ENCODE measurements around the gene WFS1. TPM values are rescaled to one million over a fixed set of nuclear protein-coding genes. Genes with fewer than 3 reads are reported as not detected.

Gene WFS1
- total RNA-seq, 1 donor from 2014 or later: 14.0 TPM

DNA sequence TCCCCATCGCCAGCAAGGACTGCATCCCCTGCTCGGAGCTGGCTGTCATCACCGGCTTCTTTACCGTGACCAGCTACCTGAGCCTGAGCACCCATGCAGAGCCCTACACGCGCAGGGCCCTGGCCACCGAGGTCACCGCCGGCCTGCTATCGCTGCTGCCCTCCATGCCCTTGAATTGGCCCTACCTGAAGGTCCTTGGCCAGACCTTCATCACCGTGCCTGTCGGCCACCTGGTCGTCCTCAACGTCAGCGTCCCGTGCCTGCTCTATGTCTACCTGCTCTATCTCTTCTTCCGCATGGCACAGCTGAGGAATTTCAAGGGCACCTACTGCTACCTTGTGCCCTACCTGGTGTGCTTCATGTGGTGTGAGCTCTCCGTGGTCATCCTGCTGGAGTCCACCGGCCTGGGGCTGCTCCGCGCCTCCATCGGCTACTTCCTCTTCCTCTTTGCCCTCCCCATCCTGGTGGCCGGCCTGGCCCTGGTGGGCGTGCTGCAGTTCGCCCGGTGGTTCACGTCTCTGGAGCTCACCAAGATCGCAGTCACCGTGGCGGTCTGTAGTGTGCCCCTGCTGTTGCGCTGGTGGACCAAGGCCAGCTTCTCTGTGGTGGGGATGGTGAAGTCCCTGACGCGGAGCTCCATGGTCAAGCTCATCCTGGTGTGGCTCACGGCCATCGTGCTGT is 31.5 kb downstream of the WFS1 start:
- DNase-seq: no peak

DNA sequence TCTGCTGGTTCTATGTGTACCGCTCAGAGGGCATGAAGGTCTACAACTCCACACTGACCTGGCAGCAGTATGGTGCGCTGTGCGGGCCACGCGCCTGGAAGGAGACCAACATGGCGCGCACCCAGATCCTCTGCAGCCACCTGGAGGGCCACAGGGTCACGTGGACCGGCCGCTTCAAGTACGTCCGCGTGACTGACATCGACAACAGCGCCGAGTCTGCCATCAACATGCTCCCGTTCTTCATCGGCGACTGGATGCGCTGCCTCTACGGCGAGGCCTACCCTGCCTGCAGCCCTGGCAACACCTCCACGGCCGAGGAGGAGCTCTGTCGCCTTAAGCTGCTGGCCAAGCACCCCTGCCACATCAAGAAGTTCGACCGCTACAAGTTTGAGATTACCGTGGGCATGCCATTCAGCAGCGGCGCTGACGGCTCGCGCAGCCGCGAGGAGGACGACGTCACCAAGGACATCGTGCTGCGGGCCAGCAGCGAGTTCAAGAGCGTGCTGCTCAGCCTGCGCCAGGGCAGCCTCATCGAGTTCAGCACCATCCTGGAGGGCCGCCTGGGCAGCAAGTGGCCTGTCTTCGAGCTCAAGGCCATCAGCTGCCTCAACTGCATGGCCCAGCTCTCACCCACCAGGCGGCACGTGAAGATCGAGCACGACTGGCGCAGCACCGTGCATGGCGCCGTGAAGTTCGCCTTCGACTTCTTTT is 32.2 kb downstream of the WFS1 start:
- no peak for DNase-seq

DNA sequence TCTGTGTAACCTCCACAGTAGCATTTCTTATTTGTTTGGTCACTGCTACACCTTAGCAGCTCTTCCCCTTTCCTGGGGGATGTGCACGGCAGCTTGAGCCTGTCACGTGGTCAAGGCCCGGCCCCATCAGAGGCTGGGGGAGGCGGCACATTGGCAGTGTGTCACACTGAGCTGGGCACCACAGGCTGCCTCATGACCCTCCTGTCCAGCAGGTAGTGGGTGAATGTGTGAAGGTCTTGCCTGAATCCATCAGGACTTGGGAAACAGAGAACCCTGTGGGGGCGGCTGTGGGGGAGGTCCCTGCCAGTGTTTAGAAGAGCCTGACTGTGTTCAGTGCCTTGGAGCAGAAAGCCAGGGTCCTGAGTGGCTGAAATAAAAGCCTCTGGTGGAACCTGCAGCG is 33.2 kb downstream of the WFS1 start:
- no peak for DNase-seq

DNA sequence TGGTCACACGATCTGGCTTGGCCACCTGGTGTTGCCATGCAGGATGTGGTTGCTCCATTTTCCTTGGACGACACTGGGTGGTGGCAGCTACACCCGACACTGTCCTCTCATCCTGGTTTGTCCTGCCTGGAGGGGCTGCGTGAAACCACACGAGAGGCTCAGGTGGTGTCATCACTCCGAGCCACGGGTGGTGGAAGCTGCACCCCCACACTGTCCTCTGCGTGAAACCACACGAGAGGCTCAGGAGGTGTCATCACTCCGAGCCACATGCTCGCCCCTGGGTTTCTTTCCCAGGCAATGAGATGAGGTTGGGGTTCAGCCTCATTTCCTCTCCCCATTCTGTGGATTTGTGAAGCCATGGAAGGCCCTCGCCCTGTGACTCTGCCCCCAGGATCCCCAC is 34.3 kb downstream of the WFS1 start:
- no peak for DNase-seq

DNA sequence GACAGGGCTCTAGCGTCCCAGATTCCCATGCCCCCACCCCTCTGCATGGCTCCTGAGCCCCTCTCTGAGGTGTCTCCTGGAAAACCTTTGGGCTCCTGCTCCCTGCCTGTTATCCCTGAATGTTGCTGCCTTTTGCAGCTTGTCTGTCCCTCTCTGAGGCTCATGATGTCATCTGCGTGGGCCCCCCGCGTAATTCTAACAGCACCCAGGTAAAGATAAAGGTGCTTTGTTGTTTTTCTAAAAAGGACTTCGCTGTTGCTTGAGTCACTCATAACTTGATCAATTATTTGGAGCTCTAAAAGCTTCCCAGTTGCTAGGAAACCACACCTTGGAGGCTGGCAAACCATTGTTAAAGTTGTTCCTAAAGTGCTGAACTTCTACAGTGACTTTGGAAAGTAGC is 36.6 kb downstream of the WFS1 start:
- DNase-seq: no peak

DNA sequence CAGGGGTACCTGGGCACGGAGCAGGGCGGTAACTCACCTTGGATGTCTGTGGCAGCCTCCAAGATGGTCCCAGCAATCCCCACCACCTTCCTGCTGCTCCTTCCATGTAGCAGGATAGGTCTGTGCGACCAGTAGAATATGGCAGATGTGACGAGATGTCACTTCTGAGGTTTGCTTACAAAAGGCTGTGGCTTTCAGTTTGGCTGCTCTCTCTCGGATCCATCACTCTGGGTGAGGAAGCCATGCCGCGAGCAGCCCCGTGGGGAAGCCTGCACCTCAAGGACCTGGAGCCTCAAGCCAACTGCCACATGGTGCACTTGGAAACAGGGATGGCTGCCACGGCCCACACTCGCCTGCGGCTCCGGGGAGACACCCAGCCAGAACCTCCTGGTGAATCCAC is 37.6 kb downstream of the WFS1 start:
- no peak for DNase-seq

DNA sequence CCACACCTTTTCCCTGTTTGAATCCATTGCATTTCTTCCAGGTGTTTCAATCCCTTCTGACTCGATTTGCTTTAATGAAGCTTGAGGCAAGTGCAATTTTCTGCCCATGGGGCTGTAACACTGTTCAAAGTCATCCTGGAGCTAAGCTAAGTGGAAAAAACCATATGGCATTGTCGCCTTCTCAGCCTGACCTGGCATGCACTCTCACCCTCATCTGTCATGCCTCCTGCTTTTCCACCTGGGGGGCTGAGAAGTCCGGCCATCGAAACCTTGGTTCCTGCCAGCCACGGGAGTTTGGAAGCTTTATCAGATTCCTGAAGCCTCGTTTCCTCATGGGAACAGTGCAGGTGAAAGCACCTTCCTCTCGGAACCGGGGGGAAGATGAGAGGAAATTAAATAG is 38.2 kb downstream of the WFS1 start:
- no peak for DNase-seq

DNA sequence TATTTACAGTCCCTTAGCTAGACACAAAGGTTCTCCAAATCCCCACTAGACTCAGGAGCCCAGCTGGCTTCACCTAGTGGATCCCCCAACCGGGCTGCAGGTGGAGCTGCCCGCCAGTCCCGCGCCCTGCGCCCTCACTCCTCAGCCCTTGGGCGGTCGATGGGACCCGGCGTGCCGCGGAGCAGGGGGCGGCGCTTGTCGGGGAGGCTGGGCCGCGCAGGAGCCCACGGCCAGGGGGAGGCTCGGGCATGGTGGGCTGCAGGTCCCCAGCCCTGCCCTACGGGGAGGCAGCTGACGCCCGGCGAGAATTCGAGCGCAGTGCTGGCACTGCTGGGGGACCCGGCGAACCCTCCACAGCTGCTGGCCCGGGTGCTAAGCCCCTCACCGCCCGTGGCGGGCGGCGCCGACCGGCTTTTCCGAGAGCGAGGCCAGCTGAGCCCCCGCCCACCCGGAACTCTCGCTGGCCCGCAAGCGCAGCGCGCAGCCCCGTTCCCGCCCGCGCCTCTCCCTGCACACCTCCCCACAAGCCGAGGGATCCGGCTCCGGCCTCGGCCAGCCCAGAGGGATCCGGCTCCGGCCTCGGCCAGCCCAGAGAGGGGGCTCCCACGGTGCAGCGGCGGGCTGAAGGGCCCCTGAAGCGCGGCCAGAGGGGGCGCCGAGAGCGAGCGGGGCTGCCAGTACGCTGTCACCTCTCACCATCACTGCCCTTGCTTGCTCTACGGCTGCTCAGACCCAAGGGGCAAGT is 39.4 kb downstream of the WFS1 start:
- DNase-seq: peak; percentile 66

DNA sequence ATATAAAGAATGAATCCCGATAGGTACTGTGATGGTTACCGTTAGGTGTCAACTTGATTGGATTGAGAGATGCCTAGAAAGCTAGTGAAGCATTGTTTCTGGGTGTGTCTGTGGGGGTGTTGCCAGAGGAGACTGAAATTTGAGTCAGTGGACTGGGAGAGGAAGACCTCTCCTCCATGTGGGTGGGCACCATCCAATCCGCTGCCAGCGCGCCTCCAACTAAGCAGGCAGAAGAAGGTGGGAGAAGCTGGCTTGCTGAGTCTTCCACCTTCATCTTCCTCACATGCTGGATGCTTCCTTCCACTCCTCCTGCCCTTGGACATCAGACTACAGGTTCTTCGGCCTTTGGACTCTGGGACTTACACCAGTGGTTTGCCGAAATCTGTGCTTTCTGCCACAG is 40.1 kb downstream of the WFS1 start:
- DNase-seq: no peak

DNA sequence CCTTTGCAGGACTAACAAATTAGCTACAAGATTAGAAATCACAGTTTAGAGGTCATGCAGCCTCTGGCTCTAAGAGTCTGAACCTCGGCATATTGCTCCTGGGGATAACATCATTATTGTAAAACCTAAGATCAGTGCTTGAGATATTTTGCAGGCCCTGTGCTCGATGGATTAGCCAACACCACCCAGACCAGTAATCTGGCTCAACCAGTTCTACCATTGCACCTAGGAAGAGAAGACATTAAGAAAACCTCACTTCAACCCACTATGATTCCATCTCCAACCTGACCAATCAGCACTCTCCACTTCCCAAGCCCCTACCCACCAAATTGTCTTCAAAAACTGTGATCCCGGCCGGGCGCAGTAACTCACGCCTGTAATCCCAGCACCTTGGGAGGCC is 43.6 kb downstream of the WFS1 start:
- DNase-seq: no peak

DNA sequence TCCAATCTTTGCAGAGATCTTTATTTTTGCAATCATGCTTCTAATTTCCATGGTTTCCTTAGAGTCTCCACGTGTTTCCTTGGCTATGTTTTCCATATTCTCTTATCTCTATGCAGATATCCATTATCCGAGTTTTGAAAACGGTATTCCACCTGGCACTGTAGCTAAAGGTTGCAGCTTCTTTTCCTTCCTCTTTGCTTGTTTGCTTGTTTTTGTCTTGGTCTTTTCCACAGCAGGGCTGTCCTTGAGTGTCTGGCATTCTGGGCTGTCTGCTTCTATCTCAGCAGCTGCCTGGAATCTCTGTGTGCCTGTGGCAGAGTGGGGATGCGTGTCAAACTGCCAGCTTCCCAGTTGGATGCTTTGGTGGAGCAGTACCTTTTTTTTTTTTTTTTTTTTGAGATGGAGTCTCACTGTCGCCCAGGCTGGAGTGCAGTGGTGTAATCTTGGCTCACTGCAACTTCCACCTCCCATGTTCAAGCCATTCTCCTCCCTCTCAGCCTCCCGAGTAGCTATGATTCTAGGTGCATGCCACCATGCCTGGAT is 46.9 kb downstream of the WFS1 start:
- no peak for DNase-seq

DNA sequence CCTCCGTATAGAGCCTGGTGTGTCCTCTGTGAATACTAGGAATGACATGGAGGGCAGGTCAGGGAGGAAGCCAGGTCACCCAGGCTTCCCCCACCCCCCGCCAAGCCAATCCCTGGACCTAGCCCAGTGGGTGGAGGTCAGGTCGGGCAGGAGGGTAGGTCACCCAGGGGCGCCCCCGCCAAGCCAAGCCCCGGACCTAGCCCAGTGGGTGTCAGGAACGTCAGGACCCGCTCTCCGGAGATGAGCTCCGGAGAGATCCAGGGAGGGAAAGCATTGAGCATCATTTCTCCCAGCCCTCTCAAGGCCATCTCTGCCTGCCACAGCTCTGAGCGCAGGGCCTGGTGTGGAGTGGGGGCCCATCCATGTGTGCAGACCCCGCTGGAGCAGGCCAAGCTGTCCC is 48.6 kb downstream of the WFS1 start:
- no peak for DNase-seq

DNA sequence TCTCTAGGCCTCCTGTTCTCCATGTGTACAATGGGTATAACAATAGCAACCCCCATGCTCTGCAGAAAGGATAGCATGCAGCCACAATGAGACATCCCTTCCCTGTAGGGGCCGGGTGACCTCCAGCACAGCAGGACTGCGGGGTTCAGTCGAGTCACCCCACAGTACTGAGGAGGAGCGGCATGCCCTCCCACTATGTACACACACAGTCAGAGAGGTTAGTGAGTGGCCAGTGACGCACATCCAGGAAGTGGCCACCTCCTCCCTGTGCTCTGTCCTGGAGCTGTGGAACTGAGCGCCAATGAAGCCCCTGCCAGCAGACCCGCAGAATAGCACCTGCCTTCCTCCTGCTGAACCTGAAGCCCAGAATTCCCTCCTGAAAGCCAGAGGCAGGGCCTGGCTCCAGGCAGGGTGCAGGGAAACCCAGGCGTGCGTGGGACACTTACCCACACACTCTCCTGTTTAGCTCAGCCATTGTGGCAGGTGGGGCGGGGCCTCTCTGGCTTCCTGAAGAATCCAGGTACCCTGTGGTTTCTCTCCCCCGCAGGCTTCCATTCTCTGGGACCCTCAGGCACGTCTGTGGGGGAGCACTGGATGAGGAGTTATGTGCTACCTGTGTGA is 50.0 kb downstream of the WFS1 start:
- no peak for DNase-seq

DNA sequence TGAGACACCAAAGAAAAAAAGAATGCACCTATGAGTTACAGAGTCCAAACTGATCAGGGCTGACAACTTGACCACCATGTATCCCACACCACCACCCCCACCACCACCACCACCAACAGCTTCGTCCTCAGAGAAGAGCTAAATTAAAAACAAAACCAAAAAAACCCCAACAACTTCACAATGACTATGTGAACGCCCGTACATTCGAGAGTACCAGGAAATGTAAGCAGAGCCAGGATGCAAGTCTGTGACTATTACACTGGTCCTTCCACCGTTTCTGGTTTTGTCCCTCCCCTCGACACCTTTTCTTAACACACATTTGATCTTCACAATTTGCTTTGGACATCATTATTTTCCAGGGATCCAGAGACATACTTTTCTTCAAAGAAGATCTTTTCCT is 51.0 kb downstream of the WFS1 start:
- DNase-seq: no peak

DNA sequence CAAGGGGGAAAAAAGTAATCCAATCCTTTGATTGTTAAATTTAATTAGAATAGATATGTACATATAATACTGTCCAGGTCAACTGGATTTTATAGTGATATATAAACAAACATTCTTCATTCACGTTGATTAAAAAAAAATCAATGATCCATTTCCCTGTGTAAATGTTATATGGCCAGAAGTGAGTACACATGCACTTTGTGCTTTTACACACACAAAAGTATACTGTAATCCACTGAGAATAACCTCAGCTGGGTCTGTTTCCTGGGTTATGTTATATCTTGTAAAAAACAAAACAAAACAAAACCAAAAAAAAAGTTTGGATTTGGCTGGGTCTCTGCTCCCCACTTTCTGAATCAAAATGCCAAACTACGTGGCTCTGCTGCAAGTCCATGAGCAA is 51.7 kb downstream of the WFS1 start:
- no peak for DNase-seq

DNA sequence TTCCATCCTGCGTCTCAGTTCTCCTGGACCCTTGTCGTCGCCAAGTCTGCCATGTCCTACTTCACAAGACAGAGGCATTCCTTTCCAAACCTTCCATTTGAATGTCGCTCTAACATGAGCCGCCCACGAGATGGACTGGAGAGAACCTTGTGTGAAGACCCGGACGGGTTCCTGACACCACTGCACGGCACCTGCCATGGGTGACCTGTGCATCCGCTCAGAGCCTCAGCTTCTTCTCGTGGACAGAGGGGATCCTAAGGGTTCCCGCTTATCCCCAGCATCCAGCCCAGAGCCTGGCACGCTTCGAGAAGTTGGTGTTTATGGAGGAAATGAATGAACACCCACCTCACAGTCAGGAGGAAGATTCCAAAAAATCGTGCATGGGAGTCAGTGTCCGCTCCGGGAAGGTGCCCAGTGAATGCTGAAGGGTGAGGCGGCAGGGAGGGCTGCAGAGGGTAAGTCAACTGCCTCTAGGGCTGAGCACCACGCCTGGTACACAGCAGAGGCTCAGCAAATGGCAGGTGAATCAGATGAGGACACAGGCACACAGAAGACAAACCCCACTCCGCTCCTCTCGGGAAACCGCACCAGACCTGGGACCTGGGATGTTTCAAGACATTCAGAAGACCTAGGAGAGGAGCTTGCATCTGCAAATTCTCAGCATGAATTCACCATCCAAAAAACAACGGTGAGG is 52.6 kb downstream of the WFS1 start:
- DNase-seq: no peak

DNA sequence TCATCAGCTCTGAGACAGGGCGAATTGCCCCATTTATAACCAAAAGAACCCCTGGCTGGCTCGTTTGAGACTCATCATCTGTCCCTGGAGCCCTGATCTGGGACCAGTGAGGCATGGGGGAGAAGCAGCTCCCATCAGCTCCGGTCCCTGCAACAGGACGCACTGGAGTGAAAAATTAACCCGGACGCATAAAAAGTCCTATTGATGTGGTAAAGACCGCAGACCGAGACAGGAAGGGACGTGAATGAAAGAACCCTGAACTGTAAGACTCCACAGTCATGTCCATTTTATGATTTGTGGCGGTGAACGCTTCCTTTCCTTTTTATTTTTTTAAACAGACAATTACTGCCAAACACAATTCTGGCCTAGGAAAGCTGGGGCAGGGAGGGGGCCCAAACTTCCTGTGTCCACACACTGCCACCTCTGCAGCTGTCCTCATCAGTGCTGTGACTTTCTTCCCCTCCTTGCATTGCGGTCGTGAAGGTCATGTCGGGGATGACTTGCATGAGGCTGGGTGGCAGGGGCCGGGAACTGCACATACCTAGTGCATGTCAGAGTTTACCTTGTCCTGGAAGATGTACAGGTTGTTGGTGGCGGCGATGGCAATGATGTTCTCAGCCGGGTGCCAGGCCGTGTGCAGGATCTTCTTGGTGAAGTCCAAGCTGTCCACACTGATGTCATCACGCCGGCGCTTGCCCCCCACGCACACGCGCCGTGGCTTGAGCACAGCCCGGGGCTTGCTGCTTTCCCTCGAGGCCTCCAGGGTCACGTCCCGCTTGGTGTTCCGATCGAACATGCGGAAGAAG is 53.3 kb downstream of the WFS1 start:
- no peak for DNase-seq

DNA sequence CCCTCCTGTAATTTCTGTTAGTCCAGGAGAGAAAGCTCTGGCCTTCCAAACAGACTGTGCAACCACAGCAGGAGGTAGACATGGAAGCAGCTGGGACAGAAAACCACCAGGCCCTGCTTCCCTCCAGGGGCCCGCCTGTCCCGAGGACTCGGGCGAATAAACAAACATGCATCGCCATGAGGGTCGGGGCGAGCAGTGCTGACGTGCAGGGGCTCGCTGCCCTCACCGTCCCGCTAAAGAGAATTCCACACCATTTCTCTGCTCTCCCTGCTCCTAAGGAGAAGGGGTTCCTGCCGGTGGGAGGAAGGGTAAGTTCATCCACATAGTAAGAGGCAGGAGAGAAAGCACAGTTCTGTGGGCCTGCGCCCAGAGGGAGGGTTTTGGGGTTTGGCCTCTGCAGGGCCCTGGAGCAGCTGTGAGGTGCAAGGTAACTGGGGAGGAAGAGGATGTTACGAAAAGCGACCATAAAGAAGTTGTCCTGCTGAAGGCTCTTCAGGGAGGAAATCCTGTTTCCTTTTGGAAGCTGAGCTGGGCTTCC is 54.9 kb downstream of the WFS1 start:
- no peak for DNase-seq

DNA sequence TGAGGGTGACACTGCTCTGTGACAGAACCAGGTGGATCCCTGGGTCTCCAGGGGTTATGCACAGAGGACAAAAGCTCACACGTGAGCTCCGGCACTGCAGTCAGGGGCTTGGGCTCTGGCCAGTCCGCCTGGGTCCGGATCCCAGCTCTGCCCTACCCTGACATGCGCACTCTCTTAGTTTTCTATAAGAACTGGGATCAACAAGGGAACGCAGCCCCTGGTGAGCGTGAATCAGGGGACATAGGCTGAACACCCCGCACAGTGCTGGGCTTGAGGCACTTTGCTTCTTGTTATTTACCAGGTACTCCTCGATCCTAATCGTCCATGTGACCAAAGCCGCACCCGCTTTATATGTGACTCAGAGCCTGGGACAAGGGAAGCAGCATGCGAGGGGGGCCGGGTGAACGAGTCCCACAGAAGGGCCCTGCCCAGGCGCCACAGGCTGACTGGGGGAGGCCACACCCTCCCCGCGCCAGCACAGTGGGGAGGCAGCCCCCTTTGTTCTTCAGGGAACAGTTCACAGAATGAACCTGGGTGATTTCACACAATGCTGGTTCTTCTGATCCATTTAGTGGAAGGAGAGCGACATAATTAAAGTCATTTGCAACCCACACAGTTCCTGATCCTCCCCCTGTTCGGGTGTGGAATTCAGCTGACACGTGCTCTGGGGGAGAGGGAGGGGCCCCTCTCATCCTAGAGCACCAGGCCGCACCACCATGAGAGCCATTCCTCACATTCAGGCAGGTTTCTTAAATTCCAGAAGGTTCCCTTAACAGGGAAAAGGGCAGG is 55.5 kb downstream of the WFS1 start:
- DNase-seq: peak; percentile 37

DNA sequence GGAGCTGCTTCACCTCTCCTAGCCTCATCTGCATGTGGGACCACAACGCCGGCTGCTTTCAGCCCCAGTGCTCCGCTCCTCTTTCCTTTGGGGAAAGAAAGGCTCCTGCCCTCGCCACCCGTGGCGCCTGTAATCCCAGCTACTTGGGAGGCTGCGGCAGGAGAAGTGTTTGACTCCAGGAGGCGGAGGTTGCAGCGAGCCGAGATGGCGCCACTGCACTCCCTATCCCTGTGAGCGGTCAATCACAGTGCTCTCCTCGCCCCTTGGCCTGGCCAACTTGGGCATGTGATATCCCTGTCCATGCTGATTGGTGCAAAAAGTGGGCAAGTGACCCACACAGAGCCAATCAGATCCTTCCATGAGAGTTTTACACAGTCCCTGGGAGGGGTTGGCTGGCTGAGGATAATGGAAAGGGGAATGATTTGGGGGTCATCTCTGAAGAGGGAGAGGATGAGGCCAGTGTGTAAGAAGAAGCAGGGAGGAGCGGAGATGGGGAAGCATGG is 56.2 kb downstream of the WFS1 start:
- no peak for DNase-seq
